HG03039 (cell line): Measurements from ENCODE around the gene ECE2.
A peak's percentile ranks its signal among the peaks of the same experiment; 100 is the strongest.
"Not testable (repeated sequence)": the region's sequence is repeated elsewhere in the genome, so short reads cannot be mapped to it uniquely, and the experiment has no call there.

Source experiments
- ATAC-seq: cut with Tn5 transposase; IDR thresholded peaks from one replicate; pipeline ENCODE4 v1.9.1; 2021; ENCODE audit warnings: mild to moderate bottlenecking, moderate library complexity; ENCODE audit not compliant: unreplicated experiment

The ECE2 gene

GRCh38 chr3:184262764-184263179 is 13.1 kb upstream of the ECE2 start:
- ATAC-seq: no peak

- ATAC-seq: not testable (repeated sequence)
Observed at GRCh38 chr3:184267249-184267648, 8.6 kb upstream of the ECE2 start.

GRCh38 chr3:184272269-184272668 is 3.6 kb upstream of the ECE2 start:
- no peak for ATAC-seq

GRCh38 chr3:184275381-184275701 is 481 bp upstream of the ECE2 start:
- no peak for ATAC-seq

- no peak for ATAC-seq
Observed at GRCh38 chr3:184277366-184277765, 1.5 kb downstream of the ECE2 start.

- no peak for ATAC-seq
Observed at GRCh38 chr3:184282941-184283340, 7.1 kb downstream of the ECE2 start.

- ATAC-seq: no peak
Observed at GRCh38 chr3:184283681-184284080, 7.9 kb downstream of the ECE2 start.

- no peak for ATAC-seq
Observed at GRCh38 chr3:184284696-184285095, 8.9 kb downstream of the ECE2 start.

GRCh38 chr3:184289426-184289938 is 13.7 kb downstream of the ECE2 start:
- ATAC-seq: no peak

- no peak for ATAC-seq
Observed at GRCh38 chr3:184290331-184290730, 14.5 kb downstream of the ECE2 start.

GRCh38 chr3:184291044-184291737 is 15.4 kb downstream of the ECE2 start:
- ATAC-seq: no peak

- ATAC-seq: no peak
Observed at GRCh38 chr3:184291738-184292445, 16.1 kb downstream of the ECE2 start.

GRCh38 chr3:184295771-184296170 is 19.9 kb downstream of the ECE2 start:
- ATAC-seq: no peak

GRCh38 chr3:184296616-184297015 is 20.8 kb downstream of the ECE2 start:
- no peak for ATAC-seq

- ATAC-seq: peak; percentile 91
Observed at GRCh38 chr3:184298759-184299487, 23.1 kb downstream of the ECE2 start, which contains the start of gene PSMD2. PSMD2 (plus strand) TSS chr3:184299241; CDS start chr3:184299267, 26 bp downstream.

- ATAC-seq: no peak
Observed at GRCh38 chr3:184299488-184300377, 23.9 kb downstream of the ECE2 start.

- no peak for ATAC-seq
Observed at GRCh38 chr3:184300378-184300720, 24.5 kb downstream of the ECE2 start.

GRCh38 chr3:184305577-184305976 is 29.8 kb downstream of the ECE2 start:
- ATAC-seq: no peak

- no peak for ATAC-seq
Observed at GRCh38 chr3:184306341-184306972, 30.6 kb downstream of the ECE2 start.

- ATAC-seq: no peak
Observed at GRCh38 chr3:184307915-184308314, 32.1 kb downstream of the ECE2 start.
